NCI-H524 treated with DMSO at 0.1 percent for 48 hours (cell line): ENCODE measurements around the gene RAI14.

ENCODE experiments used
- DNase-seq: peaks from one replicate; lab custom pipeline; 2025; lab: John Stamatoyannopoulos, UW

The RAI14 gene

DNA sequence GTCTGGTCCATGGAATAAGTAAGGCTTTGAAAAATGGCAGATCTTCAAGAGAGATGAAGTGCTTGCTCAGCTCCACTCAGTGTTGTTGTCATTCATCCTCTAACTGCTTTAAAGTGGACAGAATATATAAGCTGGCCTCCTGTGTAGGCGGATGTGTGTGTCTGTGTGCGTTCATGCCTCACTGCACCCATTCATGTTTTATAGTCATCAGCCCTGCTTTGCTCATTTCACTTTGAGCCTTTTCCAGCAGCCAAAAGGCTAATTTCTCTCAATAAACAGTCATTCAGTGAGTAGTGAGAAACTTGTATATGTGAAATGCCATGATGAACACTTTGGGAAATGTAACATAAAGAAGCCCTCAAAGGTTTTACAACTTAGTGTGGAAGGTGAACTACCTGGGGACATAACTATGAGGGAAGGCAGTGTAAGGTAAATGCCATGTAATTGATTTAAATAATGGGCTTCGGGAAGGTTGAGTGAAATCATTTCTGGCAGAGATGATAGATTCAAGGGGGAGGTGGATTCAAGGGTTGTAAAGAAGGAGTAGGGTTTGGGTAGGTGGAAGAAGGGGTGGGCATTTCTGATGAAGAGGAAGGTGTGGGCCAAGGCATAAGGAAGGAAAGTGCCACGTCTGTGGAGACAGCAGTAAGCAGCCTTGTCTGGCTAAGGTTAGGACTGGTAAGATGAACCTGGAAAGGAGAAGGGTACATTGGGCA lies 198.5 kb downstream of the RAI14 start:
- no peak for DNase-seq

DNA sequence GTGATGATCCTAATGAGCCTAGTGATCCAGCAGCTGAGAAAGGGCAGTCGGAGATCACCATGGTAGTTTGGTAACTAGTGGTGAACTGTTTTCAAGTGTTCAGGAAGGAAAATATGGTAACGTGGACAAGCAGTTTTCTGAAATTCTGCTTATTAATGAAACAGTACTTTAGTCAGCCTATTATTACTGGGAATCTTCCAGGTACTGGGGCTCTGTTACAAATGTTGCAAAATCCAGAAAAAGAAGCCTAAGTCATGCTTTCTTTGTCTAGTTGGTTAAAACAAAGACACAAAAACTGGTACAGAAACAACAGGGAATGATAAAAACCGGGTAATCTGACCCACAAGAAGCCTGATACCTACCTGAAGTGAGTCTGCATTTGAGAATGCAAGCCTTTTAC lies 201.0 kb downstream of the RAI14 start:
- no peak for DNase-seq

DNA sequence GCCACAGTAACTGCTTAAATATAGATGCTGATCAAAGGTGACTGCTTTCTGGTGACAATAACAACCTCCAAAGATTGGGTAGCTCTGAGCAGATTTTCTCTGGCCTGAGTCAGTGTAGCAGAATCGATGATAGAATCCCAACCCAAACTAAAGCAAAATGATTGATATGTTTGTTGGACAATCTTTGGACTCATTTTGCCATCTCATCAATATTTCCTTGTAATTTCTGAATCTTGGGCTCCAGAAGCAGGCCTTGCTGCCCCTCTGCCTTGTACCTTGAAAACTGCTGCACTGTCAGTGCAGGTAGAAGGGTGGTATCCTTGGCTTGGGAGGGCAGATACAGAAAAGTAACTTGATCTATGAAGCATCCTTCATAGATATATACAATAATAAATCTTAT lies 201.8 kb downstream of the RAI14 start:
- DNase-seq = no peak

DNA sequence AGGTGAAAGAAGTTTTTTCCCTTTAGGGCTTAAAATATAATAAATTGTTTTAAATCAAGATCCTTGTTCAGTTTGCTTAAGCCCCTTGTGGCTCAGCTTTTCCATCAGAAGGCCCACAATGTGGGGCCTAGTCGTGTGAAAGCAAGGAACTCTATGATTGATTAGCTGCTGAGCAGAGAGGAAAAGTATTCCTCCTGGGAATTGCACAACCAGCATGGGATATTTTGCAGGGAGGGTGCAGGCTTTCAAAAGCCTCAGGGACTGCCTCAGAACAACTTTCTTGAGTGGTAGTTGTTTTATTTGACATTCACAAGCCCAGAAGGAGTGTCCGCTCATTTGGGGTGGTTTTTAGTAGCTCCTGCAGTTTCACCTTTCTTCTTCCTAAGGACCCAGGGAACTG lies 202.7 kb downstream of the RAI14 start:
- no peak for DNase-seq

DNA sequence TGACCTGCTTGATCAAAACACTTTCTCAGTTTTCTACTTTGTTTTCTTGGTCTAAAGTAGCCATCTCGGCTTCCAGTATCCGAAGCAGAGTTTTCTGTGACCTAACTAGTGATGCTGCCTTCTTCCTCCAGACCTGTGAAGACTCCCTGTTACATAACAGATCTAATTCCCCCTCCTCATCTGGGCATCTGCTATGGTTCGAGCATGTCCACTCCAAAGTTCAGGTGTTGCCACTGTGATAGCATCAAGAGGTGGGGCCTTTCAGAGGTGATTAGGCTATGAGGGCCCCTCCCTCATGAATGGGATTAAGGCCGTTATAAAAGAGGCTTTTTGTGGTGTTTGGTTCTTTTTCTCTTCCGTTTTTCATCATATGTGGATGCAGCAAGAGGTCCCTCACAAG lies 203.1 kb downstream of the RAI14 start:
- no peak for DNase-seq

DNA sequence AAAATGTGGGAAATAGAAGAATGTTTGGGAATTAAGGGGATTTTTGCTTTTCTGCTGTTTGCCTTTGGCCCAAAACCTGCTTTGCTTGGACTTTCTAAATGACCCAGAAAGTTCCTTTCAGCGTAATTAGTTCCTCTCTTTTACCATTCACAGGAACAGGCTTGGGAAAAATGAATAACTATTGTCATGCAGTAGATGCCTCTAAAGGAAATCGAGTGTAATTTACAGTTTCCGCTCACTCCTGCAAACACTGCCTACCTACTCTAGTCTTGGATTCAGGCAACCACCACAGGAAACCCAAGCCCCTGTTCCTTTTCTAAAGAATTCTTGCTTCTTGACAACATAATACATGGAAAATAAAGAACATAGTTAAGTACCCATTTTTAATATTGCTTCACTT lies 207.8 kb downstream of the RAI14 start:
- DNase-seq = no peak

DNA sequence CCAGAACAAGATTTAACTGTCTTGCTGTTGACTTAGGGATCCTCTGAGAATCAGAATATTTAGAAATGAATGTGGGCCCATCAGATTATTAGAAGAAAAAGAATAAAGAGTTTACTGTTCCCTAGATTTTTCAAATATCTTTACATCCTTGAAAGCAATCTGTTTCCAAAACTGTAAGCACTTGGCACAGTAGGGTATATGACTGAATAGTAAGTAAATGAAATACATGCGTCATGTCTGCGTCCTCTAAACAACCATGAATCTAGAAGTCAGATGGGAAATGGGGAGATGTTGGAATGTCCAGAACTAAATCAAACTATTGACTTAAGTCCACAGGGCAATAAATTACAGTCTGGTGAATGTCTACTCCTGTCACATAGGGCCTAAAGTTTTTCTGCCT lies 209.0 kb downstream of the RAI14 start:
- no peak for DNase-seq

DNA sequence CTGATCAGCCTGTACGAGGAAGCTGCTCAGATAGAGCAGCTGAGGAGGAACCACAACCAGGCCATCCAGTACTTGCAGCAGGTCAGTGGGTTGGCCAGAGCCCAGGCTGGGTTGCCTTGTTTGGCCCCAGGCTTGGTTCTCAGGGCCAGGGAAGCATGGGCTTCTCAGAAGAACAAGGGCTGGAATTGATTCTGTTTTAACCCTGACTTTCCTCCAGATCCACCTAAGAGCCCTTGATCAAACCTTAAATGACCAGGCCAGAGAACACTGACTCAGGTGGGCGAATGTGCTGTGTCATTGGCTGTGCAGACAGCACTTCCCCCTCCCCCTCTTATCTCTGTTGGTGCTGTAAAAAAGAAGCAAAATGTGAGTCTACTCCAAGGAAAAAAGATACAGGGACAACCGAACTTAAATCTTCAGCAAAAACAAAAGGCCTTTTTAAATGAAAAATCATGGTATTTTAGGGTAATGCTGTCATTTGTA lies 210.9 kb downstream of the RAI14 start:
- no peak for DNase-seq

DNA sequence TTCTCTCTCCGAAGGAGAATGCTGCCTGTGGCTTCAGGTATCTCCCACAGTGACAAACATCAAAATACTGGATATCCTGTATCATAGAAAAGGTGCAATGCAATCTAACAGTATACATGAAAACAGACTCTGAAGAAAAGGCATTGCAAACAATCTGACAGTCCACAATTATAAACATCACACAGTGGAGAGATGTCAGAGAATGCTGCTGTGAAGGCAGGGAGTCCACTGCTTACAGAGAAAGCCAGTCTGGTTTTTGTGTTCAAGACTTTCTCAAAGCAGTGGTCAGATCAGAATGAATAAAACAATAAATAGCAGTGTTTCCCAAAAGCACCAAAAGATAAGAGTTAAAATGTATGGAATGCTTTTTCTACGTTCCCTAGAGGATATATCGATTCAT lies 211.5 kb downstream of the RAI14 start:
- DNase-seq = no peak

DNA sequence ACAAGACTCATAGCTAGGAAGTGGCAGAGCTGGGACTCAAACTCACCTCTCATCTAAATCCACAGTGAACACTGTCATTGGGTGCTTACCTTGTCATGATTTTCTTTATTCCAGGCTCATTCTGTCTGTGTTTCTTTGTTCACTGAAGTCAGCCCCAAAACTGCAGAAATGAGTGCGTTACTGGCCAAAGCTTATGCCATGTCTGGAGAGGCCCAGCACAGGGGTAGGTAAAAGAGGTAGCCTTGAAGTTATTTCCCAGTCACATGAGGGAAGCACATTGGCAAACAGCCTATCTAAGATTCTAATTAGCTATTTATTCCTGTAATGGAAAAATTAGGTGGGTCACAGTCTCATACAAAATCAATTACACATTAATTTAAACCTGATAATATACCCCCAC lies 212.7 kb downstream of the RAI14 start:
- DNase-seq = no peak

DNA sequence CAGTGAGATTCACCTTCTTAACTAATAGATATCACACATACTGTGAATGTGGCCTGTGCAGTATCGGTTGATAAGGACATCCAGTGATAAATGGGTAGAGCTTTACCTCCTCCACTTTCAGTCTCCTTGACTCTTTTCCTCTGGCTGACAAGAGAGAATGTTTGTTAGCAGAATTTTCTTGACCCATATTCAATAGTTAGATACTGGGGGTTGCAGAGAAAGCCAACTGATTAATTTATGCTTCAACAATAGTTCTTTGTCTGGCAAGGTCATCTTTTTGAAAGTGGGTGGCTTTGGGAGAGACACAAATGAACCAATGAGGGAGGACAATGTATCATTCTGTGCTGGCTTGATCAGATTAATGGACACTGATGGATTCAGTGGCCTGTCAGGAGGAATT lies 213.1 kb downstream of the RAI14 start:
- no peak for DNase-seq

DNA sequence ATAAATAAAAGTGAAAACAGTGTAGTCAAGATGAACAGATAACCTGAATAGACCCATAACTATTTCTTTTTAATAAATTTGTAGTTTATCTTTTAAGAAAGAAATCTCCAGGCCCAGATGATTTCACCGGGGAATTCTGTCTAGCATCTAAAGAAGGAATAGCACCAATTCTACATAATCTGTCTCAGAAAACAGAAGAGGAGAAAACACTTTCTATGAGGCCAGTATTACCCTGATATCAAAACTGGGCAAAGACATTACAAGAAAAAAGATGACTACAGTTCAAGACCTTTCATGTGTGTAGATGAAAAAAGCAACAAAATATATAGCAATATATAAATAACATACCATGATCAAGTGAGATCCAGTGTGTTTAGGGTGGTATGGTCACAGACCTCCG lies 214.3 kb downstream of the RAI14 start:
- no peak for DNase-seq

DNA sequence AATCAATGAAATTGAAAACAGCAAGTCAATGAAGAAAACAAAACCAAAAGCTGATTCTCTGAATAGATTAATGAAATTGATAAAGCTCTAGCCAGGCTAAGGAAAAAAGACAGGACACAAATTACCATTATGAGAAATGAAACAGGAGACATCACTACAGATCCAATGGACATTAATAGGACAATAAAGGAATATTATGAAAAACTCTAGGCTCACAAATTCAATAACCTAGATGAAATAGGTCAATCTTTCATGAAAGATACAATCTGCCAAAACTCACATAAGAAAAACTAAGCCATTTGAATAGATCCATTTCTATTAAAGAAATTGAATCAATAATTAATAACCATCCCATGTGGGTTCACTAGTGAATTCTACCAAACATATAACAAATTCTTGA lies 220.1 kb downstream of the RAI14 start:
- no peak for DNase-seq

DNA sequence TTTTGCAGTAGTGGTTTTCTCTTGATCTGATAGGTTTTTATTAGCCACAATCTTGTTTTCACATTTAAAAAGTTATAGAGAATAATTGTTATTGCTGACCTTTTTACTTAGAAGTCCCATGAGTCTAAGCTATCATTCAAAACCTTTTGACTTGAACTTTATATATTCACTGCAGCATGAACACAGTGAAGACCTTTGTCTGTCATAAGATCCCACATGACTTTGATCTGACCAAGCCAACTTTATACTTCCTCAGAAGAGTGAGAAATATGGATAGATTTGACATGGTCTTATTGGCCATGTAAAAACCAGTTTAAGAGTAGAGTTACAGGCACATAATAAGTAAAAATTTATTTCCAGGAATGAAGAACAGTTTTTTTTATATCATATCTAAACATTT lies 225.1 kb downstream of the RAI14 start:
- no peak for DNase-seq
